KMS-11 (cell line): ENCODE measurements around the gene CWC15.
"Not testable (repeated sequence)": the region's sequence is repeated elsewhere in the genome, so short reads cannot be mapped to it uniquely, and the experiment has no call there.

ENCODE experiments used
- H2AFZ ChIP-seq: fragments of 200-600 bp; sonication (generic); 2 replicates; pipeline ENCODE4 v1.6.1; 2016; ENCODE audit warnings: antibody characterized with exemption, mixed run types, low read depth
- H3K27ac ChIP-seq: fragments of 200-600 bp; sonication (generic); 2 replicates; pipeline ENCODE4 v1.6.1; 2016; ENCODE audit warnings: mild to moderate bottlenecking, mixed run types
- H3K27me3 ChIP-seq: fragments of 200-600 bp; sonication (generic); 2 replicates; pipeline ENCODE4 v1.6.1; 2017; ENCODE audit warnings: mild to moderate bottlenecking, low read depth, mixed run types, moderate library complexity; ENCODE audit not compliant: insufficient read depth
- H3K36me3 ChIP-seq: fragments of 200-600 bp; sonication (generic); 2 replicates; pipeline ENCODE4 v1.6.1; 2017; ENCODE audit warnings: mild to moderate bottlenecking, mixed run types; ENCODE audit not compliant: insufficient read depth
- H3K4me1 ChIP-seq: fragments of 200-600 bp; sonication (generic); 2 replicates; pipeline ENCODE4 v1.6.1; 2016; ENCODE audit warnings: mild to moderate bottlenecking, low read depth, mixed run types; ENCODE audit not compliant: poor library complexity, severe bottlenecking
- H3K4me2 ChIP-seq: fragments of 200-600 bp; sonication (generic); 2 replicates; pipeline ENCODE4 v1.7.0; 2016; ENCODE audit warnings: mild to moderate bottlenecking, mixed run types
- H3K4me3 ChIP-seq: fragments of 200-600 bp; sonication (generic); IDR thresholded peaks from 2 replicates; pipeline ENCODE4 v1.6.1; 2017; ENCODE audit warnings: low read depth, low read length, mixed read lengths; ENCODE audit not compliant: insufficient read depth
- H3K79me2 ChIP-seq: fragments of 200-600 bp; sonication (generic); 2 replicates; pipeline ENCODE4 v1.6.1; 2016; ENCODE audit warnings: low read depth, mixed run types; ENCODE audit not compliant: insufficient read depth
- H3K9ac ChIP-seq: fragments of 200-600 bp; sonication (generic); 2 replicates; pipeline ENCODE4 v1.6.1; 2016; ENCODE audit warnings: mild to moderate bottlenecking, mixed run types
- H4K20me1 ChIP-seq: fragments of 200-600 bp; sonication (generic); 2 replicates; pipeline ENCODE4 v1.6.1; 2016; ENCODE audit warnings: mild to moderate bottlenecking, mixed run types; ENCODE audit not compliant: insufficient read depth
- TF ChIP-seq, protein P1 (sequence below): fragments of 200-600 bp; sonication (generic); conservative IDR thresholded peaks from 2 replicates; pipeline ENCODE4 v1.6.1; 2017; ENCODE audit warnings: low read depth, mild to moderate bottlenecking, antibody characterized with exemption, low read length, moderate library complexity, mixed read lengths

The CWC15 gene

DNA sequence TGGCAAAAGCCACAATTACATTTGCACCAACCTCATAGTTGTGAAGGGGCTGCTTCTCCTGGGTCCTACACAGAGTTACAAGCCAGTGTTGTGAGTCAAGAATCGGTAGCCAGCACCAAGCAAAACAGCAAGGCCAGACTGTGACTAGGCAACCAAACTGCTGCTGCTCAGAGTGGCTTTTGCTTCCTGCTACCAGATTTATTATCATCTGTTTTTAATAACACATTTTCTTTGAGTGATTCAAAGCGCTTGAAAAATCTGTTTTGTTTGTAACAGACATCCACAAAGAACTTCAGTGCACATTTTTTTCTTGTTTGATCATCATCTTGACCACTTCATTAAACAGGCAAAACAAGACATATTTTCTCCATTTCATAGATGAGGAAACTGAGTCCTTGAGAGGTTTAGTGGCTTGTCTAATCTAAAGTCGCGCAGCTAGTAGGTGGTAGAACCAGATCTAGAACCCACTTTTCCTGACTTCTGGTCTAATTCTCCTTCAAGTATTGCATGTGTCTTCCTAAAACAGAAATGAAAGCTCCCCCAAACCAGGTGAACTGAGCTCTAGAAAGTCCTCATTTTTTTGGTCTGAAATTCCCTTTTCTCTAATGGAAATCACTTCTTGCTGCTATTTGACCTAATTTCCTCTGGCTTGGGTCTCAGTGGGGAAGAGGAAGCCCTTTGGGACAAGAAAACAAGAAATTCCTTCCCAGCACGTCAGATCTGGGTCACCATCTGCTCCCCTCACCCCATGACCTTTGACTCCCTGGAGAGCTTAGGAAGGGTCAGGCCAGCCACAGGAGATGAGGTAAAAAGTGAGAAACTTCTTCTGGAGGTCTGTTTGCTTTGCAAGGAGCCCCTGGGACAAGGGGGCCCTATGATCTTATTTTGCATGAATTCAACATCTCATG is 39.9 kb downstream of the CWC15 start:
- Histone ChIP-seq H3K9ac (no peak overlapping the region), H3K36me3 (no peaks in the 10 kb centered on the region), H3K4me2 (no peak overlapping the region), H3K4me3 (no peak overlapping the region), H3K27ac (no peak overlapping the region), H3K27me3 (no peaks in the 10 kb centered on the region), H3K4me1 (no peaks in the 10 kb centered on the region), H2AFZ (no peak overlapping the region), H3K79me2 (no peaks in the 10 kb centered on the region), H4K20me1 (no peaks in the 10 kb centered on the region)
- TF ChIP-seq, protein P1, sequence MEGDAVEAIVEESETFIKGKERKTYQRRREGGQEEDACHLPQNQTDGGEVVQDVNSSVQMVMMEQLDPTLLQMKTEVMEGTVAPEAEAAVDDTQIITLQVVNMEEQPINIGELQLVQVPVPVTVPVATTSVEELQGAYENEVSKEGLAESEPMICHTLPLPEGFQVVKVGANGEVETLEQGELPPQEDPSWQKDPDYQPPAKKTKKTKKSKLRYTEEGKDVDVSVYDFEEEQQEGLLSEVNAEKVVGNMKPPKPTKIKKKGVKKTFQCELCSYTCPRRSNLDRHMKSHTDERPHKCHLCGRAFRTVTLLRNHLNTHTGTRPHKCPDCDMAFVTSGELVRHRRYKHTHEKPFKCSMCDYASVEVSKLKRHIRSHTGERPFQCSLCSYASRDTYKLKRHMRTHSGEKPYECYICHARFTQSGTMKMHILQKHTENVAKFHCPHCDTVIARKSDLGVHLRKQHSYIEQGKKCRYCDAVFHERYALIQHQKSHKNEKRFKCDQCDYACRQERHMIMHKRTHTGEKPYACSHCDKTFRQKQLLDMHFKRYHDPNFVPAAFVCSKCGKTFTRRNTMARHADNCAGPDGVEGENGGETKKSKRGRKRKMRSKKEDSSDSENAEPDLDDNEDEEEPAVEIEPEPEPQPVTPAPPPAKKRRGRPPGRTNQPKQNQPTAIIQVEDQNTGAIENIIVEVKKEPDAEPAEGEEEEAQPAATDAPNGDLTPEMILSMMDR, result no peak

GRCh38 chr11:94932503-94932902 is 40.9 kb downstream of the CWC15 start:
- Histone ChIP-seq H3K36me3 (no peaks in the 10 kb centered on the region), H3K4me2 (no peak overlapping the region), H2AFZ (no peak overlapping the region), H4K20me1 (no peaks in the 10 kb centered on the region), H3K27me3 (no peaks in the 10 kb centered on the region), H3K9ac (no peak overlapping the region), H3K79me2 (no peaks in the 10 kb centered on the region), H3K4me1 (no peaks in the 10 kb centered on the region), H3K27ac (no peak overlapping the region), H3K4me3 (no peak overlapping the region)
- TF ChIP-seq, protein P1, result no peak

- not testable (repeated sequence) for H4K20me1 ChIP-seq, H3K4me1 ChIP-seq, H2AFZ ChIP-seq, H3K9ac ChIP-seq, H3K36me3 ChIP-seq, H3K27ac ChIP-seq, H3K79me2 ChIP-seq, H3K4me3 ChIP-seq, H3K4me2 ChIP-seq, H3K27me3 ChIP-seq
Observed at GRCh38 chr11:94932072-94932471, 41.3 kb downstream of the CWC15 start.

GRCh38 chr11:94928117-94928990 is 45.0 kb downstream of the CWC15 start:
- Histone ChIP-seq H3K9ac (no peak overlapping the region), H3K27me3 (no peaks in the 10 kb centered on the region), H3K27ac (no peak overlapping the region), H3K4me1 (no peaks in the 10 kb centered on the region), H3K79me2 (no peaks in the 10 kb centered on the region), H4K20me1 (no peaks in the 10 kb centered on the region), H2AFZ (no peak overlapping the region), H3K4me3 (no peak overlapping the region), H3K4me2 (no peak overlapping the region), H3K36me3 (no peaks in the 10 kb centered on the region)
- TF ChIP-seq, protein P1, result no peak
